Colonic mucosa (tissue), 4 donors: ENCODE measurements around the gene PRR5L. TPM values are rescaled to one million over a fixed set of nuclear protein-coding genes. Genes with fewer than 3 reads are reported as not detected.
A peak's percentile ranks its signal among the peaks of the same experiment; 100 is the strongest.

Experiments
- DNase-seq: peaks from one replicate; pipeline ENCODE4 v3.0.0-alpha.2; 2020
- H3K27ac ChIP-seq: fragments of 200-600 bp; one replicate; pipeline ENCODE4 v1.8.0; 2021
- H3K27me3 ChIP-seq: fragments of 200-600 bp; one replicate; pipeline ENCODE4 v1.8.0; 2021
- H3K36me3 ChIP-seq: fragments of 200-600 bp; one replicate; pipeline ENCODE4 v1.8.0; 2021
- H3K4me1 ChIP-seq: fragments of 200-600 bp; one replicate; pipeline ENCODE4 v1.8.0; 2021; ENCODE audit warnings: mild to moderate bottlenecking
- H3K4me3 ChIP-seq: fragments of 200-600 bp; one replicate; pipeline ENCODE4 v1.8.0; 2021
- H3K9ac ChIP-seq, 2 donors: one replicate each; pipeline ENCODE4 v1.7.0; 2013; ENCODE audit warnings: control low read depth in 2 of 2, low read depth in 2 of 2, low read length in 2 of 2
- H3K9me3 ChIP-seq: fragments of 200-600 bp; one replicate; pipeline ENCODE4 v1.8.0; 2021
- intact Hi-C: fragments of 100-400 bp; cut with DNase I; formaldehyde crosslinking; loops from one replicate; pipeline ENCODE4 v1.14.1; 2022
- total RNA-seq, 2 donors: library from RNA; stranded (reverse); fragmentation: NEBNext Ultra II Directional in 1 of 2; extraction: Animal tissue kit (Norgen Biotek cat#: 25700) in 1 of 2; gene quantifications; one replicate each; pipeline ENCODE4 v1.2.1, GENCODE V29; 2021
- TF ChIP-seq, protein P1 (sequence below): fragments of 200-600 bp; IDR thresholded peaks from one replicate; pipeline ENCODE4 v1.8.0; 2022; ENCODE audit warnings: antibody characterized with exemption, mild to moderate bottlenecking
- donor health status: healthy.
- donor health status: DM: no; HTN: no; CAD: no.
- donor health status: DM: no; HTN: no; CAD: no.

Gene PRR5L
- total RNA-seq, 2 donors from 2014 or later, result 80.9 to 169 TPM

DNA sequence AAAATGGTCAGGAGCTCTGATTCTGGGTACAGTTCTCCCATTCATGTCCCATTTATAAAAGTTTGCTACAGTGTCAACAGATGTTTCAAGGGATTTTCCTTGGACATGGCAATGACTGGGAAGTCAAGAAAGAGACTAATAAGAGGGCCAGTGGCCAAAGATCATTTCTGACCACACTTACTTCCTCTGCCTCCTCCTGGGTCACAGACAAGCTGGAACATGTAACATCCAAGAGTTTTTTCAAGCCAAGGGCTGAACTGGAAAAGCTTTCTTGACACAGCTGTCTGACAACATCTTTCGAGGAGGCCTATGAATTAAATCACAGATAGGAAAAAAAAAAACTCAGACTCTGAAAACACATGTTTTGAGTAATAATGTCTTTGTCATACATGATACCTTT, 15.6 kb upstream of the PRR5L start:
- Histone ChIP-seq H3K36me3 (no peaks in the 10 kb centered on the region), H3K27ac (no peak overlapping the region), H3K4me3 (no peak overlapping the region), H3K27me3 (no peaks in the 10 kb centered on the region), H3K4me1 (no peaks in the 10 kb centered on the region), H3K9me3 (no peaks in the 10 kb centered on the region), H3K9ac (no peak overlapping the region)
- peak; percentile 0 for DNase-seq
- TF ChIP-seq, protein P1, sequence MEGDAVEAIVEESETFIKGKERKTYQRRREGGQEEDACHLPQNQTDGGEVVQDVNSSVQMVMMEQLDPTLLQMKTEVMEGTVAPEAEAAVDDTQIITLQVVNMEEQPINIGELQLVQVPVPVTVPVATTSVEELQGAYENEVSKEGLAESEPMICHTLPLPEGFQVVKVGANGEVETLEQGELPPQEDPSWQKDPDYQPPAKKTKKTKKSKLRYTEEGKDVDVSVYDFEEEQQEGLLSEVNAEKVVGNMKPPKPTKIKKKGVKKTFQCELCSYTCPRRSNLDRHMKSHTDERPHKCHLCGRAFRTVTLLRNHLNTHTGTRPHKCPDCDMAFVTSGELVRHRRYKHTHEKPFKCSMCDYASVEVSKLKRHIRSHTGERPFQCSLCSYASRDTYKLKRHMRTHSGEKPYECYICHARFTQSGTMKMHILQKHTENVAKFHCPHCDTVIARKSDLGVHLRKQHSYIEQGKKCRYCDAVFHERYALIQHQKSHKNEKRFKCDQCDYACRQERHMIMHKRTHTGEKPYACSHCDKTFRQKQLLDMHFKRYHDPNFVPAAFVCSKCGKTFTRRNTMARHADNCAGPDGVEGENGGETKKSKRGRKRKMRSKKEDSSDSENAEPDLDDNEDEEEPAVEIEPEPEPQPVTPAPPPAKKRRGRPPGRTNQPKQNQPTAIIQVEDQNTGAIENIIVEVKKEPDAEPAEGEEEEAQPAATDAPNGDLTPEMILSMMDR, result no peak
- intact Hi-C loops, result no loop called here

DNA sequence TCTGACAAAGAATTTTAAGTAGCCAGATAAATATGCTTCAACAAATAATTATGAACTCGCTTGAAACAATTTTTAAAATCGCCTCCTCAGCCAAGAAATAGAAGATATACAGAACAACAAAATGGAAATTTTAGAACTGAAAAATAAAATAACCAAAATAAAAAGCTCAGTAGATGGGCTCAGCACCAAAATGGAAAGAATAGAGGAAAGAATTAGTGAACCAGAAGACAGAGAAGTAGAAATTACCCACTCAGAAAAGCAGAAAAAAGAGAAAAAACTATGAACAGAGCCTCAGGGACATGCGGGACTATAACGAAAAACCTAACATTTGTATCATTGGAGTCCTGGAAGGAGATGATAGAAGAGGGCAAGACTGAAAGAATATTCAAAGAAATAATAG, 14.2 kb upstream of the PRR5L start:
- intact Hi-C loops, result no loop called here
- Histone ChIP-seq H3K4me1 (no peaks in the 10 kb centered on the region), H3K27me3 (no peaks in the 10 kb centered on the region), H3K4me3 (no peak overlapping the region), H3K9ac (no peak overlapping the region), H3K9me3 (no peaks in the 10 kb centered on the region), H3K36me3 (no peaks in the 10 kb centered on the region), H3K27ac (no peak overlapping the region)
- DNase-seq, result no peak
- TF ChIP-seq, protein P1, result no peak

DNA sequence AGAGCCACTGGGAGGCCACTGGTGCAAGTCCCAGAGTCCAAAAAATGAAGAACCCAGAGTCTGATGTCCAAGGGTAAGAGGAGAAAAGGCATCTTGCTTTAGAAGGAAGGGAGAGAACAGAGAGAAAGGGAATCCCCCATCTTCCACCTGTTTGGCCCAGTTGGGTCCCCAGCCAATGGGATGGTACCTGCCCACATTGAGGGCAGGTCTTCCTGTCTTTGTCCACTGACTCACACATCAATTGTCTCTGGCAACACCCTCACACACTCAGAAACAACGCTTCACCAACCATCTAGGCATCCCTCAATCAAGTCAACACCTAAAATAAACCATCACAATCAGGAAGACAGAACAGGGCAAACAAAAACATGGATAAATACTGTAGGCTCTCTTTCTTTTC, 13.2 kb upstream of the PRR5L start:
- intact Hi-C loops, result no loop called here
- Histone ChIP-seq H3K9me3 (no peaks in the 10 kb centered on the region), H3K36me3 (no peaks in the 10 kb centered on the region), H3K4me3 (no peak overlapping the region), H3K4me1 (no peaks in the 10 kb centered on the region), H3K9ac (no peak overlapping the region), H3K27me3 (no peaks in the 10 kb centered on the region), H3K27ac (no peak overlapping the region)
- TF ChIP-seq, protein P1, result no peak
- DNase-seq, result peak; percentile 5

GRCh38 chr11:36288442-36289225, 7.5 kb upstream of the PRR5L start:
- H3K9me3 ChIP-seq, result no peaks in the 10 kb centered on the region
- H3K27ac ChIP-seq, result no peak overlapping the region
- H3K9ac ChIP-seq, result peak overlapping the region; percentile 4 to 89
- peak; percentile 23 for DNase-seq
- H3K36me3 ChIP-seq, result no peaks in the 10 kb centered on the region
- no peaks in the 10 kb centered on the region for H3K27me3 ChIP-seq
- H3K4me1 ChIP-seq, result no peaks in the 10 kb centered on the region
- TF ChIP-seq, protein P1, result no peak
- intact Hi-C loops, result no loop called here
- H3K4me3 ChIP-seq, result peak overlapping the region; percentile 62

DNA sequence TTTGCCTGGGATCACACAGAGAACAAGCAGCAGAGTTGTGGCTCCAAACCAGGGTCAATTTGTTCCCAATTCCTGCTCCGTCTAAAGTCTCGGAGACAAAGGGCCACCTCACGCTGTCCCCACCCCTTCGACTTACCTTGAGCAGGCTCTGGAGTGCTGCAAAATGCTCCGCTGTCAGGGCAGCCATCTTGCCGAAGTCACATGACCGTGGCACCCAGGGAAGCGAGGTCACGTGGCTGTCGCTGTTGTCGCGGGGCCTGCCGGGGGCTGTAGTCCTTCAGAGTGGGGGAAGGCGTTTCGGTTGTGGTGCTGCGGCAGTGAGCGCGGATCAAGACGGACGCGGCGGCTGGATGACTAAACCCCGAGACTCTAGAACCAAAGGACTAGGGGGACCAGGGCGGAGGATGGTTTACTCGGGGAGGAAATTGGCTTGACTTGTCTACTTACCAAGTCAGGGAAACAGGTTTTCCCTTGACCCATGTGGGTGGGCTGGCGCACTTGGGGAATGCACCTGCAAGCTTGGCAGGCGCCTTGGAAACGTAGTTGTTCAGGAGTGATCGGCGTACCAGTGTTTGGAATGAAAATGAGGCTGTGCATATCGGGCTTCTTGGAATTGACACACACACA, 6.7 kb upstream of the PRR5L start, which contains the start of gene COMMD9:
Gene COMMD9, minus strand, starts transcription at position 199 of the 627 bp plus-strand sequence. Its CDS starts 12 bp downstream, at position 187.
- intact Hi-C loops, result no loop called here
- Histone ChIP-seq H3K9me3 (no peaks in the 10 kb centered on the region), H3K4me1 (no peaks in the 10 kb centered on the region), H3K27ac (no peak within 1 kb of the TSS), H3K9ac (peak within 1 kb of the TSS; percentile 36 to 89), H3K36me3 (no peaks in the 10 kb centered on the region), H3K4me3 (peak within 1 kb of the TSS; percentile 62), H3K27me3 (no peaks in the 10 kb centered on the region)
- TF ChIP-seq, protein P1, result no peak
- peak; percentile 96 for DNase-seq
